ENCODE data around the gene PSORS1C2.
"Not testable (repeated sequence)": the region's sequence is repeated elsewhere in the genome, so short reads cannot be mapped to it uniquely, and the experiment has no call there.

Gene PSORS1C2

DNA sequence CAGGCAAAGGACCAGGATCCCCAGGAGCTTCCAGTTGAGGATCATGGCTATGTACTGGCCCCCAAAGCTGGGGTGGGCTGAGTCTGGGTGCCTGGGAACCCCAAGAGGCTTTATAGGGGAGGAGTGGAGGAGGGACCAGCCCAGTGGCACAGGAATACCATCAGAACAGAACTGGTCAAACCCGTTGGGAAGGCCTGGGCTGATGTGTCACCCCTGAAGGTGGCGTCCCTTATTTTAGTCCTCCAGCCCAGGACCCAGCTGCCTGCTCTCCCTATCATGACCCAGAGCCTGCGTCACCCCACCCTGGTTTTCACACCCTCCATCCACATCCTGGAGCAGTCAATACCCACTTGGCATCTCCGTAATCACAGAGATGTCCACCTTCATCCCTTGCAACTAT, at the start of gene PSORS1C2:
Gene PSORS1C2, minus strand, starts transcription at position 85 of the 400 bp plus-strand sequence. Its CDS starts 40 bp downstream, at position 45.
- DNase-seq (ENCODE audit: low read depth), result no peak

DNA sequence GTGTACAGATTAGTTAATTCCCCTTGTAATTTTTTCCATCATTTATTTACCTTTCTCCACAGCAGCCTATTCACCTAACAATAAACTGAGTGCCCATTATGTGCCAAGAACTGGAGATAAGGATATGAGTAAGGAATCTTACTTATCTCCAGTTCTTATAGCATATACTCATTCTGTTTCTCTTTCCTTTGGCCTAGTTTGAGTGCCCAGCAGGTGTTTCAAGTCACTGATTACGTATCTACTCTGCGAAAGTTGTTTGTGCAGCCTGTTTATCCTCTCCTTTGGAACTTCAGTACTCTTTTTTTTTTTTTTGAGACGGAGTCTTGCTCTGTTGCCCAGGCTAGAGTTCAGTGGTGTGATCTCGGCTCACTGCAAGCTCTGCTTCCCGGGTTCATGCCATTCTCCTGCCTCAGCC, 48.9 kb upstream of the PSORS1C2 start:
- DNase-seq (ENCODE audit: low read depth), result no peak

DNA sequence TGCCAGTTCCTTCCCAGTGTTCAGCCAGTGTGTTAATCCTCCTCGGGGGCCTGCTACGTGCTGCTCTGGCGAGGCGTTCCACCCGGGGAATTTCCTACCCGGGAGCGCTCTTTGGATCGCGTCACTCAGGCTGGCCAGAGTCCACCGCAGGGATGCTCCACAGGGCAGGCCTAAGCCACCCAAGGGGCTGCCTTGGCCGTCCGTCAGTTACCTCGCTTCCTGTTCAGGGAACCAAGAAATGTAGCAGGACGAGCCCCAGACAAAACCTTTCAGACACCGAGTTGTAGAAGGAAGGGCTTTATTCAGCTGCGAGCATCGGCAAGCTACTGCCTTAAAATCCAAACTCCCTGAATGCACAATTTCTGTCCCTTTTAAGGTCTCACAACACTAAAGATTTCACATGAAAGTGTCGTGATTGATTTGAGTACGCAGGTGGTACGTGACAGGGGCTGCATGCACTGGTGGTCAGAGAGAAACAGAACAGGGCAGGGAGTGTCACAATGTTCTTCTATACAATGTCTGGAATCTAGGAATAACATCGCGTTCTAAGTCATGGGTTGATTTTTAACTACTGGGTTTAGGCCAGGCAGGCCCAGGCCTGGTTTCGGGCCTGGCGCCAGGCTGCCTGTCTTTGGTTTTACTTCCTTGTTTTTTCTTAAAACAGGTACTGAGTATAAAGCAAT, 47.3 kb upstream of the PSORS1C2 start:
- DNase-seq (ENCODE audit: low read depth), result no peak

DNA sequence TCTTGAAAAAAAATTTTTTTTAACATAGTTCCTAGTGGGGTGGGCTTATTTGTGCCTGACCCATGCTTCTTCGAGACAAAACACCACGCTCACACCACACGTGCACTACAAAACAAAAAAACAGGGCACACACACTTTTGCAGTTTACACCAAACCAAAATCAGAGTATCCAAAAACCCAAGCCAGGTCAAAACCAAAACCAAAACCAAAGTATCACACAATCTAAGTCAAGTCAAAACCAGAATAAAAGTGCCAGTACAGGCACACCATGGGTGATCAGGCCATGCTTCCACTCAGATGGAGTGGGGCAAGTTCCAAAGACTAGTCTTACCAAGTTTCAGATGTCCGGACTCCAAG, 46.8 kb upstream of the PSORS1C2 start:
- not testable (repeated sequence) for DNase-seq (ENCODE audit: low read depth)

DNA sequence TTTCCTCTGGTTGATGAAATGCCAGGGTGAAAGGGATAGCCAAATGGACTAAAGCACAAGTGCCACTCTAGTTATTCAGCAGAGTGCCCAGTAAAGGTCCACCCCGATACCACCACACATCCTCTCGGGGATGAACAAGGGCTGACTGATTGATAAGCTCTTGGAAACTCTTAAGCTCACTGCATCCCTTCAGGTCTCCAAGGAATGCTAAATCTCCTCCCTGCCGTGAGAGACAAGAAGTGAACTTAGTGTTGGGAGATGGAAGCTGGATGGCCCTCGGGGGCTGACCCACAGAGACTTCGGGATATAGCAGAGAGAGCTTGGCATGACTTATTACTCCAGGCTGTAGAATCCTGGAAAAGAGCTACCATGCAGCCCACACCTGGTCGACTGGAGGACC, 45.0 kb upstream of the PSORS1C2 start:
- not testable (repeated sequence) for DNase-seq (ENCODE audit: low read depth)

DNA sequence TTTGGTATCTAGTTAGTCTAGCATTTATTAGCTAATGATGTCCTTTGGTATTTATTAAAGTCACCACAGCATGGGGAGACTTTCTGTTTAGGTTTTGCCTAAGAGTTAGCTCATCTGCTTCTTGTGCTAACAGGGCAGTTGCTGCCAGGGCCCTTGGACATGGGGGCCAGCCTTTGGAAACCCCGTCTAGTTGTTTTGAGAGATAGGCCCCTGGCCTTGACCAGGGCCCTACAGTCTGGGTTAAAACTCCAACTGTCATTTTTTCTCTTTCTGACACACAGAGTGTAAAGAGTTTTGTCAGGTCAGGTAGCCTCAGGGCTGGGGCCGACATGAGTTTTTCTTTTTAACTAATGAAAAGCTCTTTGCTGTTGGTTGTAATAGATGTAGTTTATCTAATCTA, 44.4 kb upstream of the PSORS1C2 start:
- DNase-seq (ENCODE audit: low read depth), result not testable (repeated sequence)

DNA sequence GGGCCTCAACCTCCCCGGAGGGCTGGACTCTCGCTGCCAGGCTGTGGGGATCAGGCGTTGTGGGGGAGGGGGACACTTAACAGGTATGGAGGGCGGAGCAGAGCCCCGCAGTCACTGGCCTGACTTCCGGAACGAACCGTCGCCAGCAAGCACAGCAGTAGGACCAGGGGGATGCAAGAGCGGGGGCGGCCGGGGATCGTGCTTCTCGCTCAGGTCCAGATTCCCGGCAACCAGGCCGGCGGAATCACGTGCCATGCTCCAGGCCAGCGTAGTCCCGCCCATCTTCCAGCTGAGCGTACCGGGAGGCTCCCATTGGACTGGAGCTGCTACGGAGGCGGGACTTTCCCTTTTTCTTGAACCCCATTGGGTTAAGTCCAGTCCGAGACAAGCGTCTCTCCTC, 41.6 kb upstream of the PSORS1C2 start:
- no peak for DNase-seq (ENCODE audit: low read depth)

DNA sequence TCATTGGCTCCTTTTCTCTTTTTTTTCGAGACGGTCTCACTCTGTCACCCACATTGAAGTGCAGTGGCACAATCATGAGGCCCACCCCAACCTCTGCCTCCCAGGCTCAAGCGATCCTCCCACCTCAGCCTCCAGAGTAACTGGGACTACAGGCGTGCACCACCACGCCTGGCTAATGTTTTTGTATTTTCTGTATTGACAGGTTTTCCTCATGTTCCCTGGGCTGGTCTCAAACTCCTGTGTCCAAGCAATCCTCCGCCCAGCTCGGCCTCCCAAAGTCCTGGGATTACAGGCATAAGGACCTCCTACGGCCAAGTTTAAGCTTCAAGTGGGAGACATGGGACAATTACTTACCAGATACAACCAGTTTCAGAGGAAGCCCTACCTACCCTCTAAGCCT, 41.0 kb upstream of the PSORS1C2 start:
- DNase-seq (ENCODE audit: low read depth), result no peak

DNA sequence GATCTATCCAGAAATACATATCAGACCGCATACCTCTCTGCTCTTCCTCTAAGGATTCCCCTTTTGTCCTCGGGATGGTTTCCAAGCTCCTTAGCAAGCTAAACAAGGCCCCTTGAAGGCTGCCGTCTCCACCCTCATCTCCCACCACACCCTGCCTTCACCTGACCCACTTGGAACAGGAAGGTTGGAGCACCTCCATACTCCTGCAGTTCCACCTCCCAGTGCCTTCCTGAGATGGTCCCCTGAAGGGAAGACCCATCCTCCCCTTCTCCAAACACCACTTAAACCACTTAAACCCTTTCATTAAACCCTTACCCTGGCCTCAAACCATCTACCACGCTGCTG, 40.1 kb upstream of the PSORS1C2 start:
- DNase-seq (ENCODE audit: low read depth), result no peak

DNA sequence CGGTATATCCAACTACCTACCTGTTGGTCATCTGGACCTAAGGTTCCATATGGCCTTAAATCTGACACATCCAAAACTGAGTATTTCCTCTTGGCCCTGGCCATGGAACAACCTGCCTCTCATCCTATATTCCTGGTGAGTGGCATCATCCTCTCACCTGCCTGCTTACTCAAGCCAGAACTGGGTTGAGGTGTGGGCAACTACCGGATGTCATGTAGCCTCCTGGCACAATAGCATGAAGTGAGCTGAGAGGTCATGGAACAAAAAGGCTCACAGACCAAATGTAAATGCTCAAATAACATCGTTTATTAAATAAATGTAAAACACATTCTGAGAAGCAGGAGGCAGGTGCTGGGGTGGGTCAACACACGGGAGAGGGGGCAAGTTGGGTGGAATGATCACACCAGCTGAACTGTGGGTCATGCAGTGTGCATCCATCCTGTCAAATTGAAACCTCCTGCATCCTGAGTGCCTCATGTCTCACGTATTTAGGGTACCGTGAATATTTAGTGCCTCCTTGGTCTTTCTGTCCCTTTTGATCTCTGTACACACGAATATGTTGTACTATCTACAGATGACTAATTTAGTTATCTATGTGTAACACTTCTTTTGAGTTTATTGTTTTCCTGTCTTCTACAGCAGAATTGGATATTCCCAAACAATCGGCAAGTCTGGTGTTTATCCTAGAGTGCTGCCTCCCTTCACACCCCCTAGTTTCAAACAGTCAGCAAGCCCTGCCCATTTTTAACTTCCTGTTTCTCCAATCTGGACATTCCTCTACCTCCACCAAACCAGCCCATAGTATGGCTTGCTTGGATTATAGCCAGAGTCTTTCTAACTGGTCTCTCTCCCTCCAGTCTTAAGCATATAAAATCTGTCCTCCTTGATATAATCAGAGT, 39.5 kb upstream of the PSORS1C2 start:
- no peak for DNase-seq (ENCODE audit: low read depth)

DNA sequence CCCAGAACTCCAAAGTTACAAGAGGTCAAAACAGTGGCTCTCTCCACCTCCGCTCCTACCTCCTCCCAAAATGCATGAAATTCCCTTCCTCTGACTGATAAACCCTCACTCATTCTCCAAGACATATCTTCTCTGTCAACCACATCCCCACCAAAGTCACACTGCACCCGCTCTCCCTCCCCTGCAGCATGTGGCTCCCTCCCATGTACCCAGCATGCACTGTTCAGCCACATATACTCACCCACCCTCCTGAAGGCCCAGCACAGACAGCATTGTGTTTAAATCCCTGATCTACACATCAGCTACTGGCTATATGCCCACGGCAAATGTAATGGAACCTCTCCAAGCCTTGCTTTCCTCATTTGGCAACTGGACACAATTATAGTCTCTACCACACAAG, 37.1 kb upstream of the PSORS1C2 start:
- DNase-seq (ENCODE audit: low read depth), result no peak

DNA sequence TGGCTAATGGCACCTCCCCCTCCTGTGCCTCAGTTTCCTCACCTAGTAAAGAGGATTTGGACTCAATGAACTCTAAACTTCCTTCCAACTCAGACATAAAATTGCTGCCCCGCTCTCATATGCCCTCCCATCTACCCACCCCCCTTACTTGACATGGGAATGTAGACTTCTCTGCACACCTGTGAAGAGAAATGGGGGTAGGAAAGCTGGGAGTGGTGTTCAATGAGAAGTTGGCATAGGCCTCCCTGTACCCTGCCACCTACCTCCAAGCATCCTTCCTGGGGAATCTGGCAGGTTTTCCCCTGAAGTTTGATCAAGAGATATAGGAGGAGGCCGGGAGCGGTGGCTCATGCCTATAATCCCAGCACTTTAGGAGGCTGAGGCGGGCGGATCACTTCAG, 35.5 kb upstream of the PSORS1C2 start:
- DNase-seq (ENCODE audit: low read depth), result no peak

DNA sequence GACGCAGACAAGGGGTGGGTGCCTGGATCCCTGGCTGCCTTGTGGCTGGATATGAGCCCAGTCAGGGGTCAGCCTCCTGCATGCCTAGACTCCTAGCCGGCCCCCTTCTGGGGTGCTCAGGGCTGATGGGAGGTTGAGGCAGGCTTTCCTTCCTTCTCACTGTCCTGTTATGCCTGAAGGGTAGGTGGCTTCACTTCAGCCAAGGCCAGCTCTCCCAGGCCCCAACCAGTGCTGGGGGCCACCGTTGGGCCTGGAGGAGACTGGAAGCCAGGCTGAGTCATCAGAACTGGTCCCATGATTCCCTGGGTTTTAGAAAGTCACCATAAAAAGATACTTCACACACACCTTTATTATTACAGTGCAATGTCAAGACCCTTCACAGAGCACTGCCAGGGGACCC, 34.5 kb upstream of the PSORS1C2 start:
- no peak for DNase-seq (ENCODE audit: low read depth)

DNA sequence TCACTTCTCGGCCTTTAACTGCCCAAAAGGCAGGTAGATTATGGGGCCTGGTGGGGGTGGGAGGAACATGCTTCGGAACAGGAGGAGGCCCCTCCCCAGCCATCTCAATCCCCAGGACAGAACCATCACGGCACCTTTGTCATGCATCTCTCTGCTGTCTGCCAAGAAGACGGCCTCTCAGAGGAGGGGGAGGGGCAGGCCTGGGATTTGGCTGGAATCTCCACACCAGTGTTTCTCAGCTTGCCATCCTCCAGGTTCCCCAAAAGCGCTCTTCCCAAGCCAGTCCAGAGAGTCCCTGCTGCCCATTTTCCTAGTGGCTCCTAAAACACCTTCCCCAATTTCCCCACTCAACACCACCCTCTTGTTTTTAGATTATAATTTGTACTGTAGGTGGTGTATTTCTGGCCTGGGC, 34.1 kb upstream of the PSORS1C2 start:
- no peak for DNase-seq (ENCODE audit: low read depth)

DNA sequence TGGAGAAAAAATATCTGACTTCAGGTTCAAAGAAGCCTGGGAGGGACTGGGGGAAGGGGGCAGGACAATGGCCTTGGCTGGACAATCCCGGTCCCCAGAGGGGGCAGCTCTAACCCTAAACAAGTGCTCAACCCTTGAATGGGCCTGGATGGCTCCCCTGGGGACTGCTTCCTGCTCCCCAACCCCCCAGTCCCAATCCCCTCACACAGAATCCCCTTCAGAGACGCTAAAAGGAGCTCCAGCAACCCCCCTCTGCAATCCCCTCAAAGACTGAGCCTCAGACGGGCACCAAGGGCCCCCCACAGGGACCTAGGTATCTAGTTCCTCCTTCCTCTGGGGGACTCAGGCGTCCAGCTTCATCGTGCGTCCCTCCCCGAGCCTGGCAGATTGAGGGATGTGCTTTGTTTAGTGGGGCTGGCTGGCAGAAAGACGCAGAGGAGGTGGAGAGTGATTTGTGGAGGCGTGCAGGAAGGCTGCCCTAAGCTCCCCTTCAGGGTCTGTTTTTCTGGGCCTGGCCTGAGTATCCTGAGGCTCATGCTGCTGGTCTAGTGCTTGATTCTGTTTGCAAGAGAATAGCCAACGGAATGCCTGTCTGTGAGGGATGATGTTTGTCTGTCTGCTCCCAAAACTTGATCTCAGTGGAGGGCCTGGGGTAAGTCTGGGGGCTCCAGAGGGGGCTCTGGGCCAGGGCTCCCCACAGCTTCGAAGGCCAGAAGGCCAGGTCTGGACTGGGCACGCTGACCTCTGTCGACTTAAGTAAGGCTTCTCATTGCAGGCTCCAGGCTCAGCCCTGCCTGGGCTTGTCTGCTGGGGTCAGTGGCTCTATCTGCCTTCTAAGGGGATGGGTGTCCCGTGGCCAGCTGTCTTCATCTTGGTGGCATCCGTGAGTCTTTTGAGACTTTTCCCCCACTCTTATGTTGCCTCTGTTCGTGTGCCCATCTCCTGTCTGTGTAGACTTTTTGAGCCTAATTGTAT, 33.4 kb upstream of the PSORS1C2 start:
- DNase-seq (ENCODE audit: low read depth), result no peak

DNA sequence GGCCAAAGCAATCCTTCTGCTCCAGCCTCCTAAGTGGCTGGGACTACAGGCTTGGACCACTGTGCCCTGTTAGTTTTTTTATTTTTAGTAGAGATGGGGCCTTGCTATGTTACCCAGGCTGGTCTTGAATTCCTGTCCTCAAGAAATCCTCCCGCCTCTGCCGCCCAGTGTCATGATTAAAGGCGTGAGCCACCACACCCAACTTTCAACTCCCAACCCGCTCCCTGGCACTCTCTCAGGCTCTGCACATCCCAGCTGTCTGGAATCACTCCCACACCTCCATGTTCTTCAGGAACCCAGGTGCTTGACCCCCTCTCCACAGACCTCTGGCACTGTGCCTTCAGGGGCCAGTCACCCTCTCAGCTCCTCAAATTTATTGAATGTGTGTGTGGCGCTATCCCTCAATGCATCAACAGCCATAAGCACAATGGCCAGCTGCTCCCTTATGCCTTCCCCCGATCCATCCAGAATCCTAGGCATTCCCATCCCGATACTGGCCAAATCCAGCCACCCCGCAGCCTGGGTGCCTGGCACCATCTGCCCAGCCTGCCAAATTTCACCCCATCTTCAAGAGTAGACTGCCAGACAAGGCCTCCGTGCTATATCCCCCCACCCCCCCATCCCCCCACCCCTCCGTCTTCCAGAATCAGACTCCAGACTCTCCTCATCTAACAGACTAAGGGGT, 32.3 kb upstream of the PSORS1C2 start:
- DNase-seq (ENCODE audit: low read depth), result no peak

DNA sequence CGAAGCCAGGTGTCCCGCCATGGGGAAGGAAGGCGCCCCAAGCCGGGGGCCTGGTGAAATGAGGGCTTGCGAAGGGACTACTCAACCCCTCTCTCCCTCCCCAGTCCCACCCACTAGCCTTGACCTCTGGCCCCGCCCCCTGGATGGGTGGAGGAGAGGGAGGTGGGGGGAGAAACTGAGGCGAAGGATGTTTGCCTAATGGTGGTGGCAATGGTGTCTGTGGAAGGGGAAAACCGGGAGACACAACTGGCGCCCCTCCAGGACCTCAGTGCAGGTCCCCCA, 31.7 kb upstream of the PSORS1C2 start, which contains the start of gene POU5F1:
Gene POU5F1, minus strand, starts transcription at position 83 of the 282 bp plus-strand sequence. Its CDS starts 62 bp downstream, at position 21.
- DNase-seq (ENCODE audit: low read depth), result no peak

DNA sequence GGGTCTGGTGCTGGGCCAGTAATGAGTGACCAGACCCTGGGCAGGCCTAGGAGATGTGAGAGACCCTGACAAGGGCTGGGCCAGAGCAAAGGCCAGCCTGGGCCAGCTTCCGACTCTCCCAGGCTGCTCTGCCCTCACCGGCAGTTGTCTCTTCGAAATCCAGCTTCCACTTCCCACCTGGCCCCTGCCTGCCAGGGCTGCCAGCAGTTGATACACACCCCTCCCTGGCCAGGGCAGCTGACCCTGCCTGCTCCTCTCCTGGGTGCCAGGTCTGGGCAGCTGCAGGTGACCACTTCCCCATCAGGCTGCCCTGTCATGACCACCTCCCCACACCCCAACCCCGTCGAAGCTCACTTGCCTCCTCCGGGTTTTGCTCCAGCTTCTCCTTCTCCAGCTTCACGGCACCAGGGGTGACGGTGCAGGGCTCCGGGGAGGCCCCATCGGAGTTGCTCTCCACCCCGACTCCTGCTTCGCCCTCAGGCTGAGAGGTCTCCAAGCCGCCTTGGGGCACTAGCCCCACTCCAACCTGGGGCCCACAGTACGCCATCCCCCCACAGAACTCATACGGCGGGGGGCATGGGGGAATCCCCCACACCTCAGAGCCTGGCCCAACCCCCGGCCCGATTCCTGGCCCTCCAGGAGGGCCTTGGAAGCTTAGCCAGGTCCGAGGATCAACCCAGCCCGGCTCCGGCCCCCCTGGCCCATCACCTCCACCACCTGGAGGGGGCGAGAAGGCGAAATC, 31.2 kb upstream of the PSORS1C2 start:
- not testable (repeated sequence) for DNase-seq (ENCODE audit: low read depth)

DNA sequence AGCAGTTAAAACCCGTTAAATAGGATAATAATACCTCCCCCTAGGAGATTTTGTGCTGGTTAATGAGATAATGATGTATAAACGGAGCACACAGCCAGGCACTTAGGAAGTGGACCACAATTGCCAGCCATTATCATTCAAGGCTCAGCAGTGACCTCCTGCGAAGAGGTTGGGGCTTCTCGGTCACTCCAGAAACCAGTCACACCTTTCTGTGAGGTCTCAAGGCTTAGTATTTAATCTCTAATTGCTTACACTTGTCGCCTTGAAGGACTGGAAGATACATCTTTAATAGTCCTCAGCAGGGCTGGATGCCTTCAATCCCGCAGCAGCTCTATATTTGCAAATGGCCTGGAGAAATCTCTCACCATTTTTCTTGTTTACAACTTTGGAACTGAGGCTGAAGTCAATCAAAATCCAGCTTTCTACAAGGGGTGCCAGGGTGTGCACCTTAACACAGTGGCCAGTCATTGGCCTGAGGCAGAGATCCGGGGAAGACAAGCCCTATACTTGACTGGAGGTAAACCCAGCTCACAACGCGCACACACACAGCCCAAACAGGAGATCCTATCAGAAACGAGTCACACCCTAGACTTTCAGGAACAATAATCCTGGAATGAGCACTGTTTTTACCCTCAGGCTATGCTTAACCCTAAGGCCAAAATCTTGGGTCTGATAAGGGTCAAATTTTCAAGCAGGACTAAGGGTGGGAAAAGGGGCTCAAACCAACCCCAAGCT, 30.4 kb upstream of the PSORS1C2 start:
- DNase-seq (ENCODE audit: low read depth), result no peak

DNA sequence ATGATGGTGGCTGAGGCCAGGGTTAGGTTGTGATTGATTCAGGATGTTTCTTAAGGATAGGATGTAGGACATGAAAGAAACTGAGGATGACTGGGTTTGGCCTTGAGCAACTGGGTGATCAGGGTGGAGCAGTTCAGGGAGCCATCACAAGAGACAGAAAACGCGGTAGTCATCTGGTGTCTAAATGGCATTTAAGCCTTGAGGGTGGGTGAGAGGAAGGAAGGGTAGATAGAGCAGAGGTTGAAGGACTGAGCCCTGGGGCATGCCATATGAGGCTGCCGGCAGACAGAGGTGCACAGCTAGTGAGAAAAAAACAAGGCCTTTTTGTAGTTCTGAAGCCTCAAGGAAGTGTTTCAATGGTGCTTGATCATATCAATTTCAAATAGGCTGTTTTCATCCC, 29.7 kb upstream of the PSORS1C2 start:
- no peak for DNase-seq (ENCODE audit: low read depth)

All from stimulated activated CD8-positive, alpha-beta memory T cell treated with anti-CD3 and anti-CD28 coated beads, Interleukin-7, amount 100 ng/mL, for 24 hours (primary cell).